BLaER1 (cell line): ENCODE measurements around the gene GPR132.

Experiments
- H3K27ac ChIP-seq: shearing (Covaris generic); formaldehyde crosslinking; 2 replicates; pipeline ENCODE4 v1.8.1; 2022
- H3K27me3 ChIP-seq: shearing (Covaris generic); formaldehyde crosslinking; 2 replicates; pipeline ENCODE4 v1.8.1; 2022
- H3K36me3 ChIP-seq: shearing (Covaris generic); formaldehyde crosslinking; 2 replicates; pipeline ENCODE4 v1.8.1; 2022
- H3K4me1 ChIP-seq: shearing (Covaris generic); formaldehyde crosslinking; 2 replicates; pipeline ENCODE4 v1.8.1; 2022
- H3K4me2 ChIP-seq: shearing (Covaris generic); formaldehyde crosslinking; 2 replicates; pipeline ENCODE4 v1.8.1; 2022
- H3K4me3 ChIP-seq: shearing (Covaris generic); formaldehyde crosslinking; 2 replicates; pipeline ENCODE4 v1.8.1; 2022
- H3K9ac ChIP-seq: shearing (Covaris generic); formaldehyde crosslinking; 2 replicates; pipeline ENCODE4 v1.8.1; 2022
- H3K9me3 ChIP-seq: shearing (Covaris generic); formaldehyde crosslinking; 2 replicates; pipeline ENCODE4 v1.8.1; 2022
- H4K20me1 ChIP-seq: shearing (Covaris generic); formaldehyde crosslinking; 2 replicates; pipeline ENCODE4 v1.8.1; 2022
- Cebpa-rat ChIP-seq: shearing (Covaris generic); IDR thresholded peaks from 2 replicates; pipeline ENCODE4 v1.8.1; 2022

The GPR132 gene

DNA sequence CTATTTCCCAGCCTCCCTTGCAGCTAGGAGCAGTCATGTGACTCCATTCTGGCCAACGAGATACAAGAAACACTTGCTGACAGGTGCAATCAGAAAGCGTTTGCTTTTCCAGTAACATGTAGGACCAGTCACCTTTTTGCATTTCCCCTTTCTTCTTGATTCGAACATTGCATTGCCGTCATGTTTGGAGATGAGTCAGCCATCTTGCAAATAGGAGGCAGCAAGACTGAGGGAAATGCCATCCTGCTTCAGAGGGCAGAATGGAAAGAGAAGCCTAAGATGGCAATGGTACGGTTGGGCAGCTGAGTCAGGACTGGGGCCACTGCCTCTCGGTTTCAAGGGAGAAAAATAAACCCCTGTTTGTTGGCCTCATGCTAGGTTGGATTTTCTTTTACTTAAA, 34.5 kb upstream of the GPR132 start:
- no peaks in the 10 kb centered on the region for H3K27me3 ChIP-seq
- no peak overlapping the region for H3K27ac ChIP-seq
- H3K9me3 ChIP-seq, result peaks cover 64% of the 10 kb centered on the region
- H4K20me1 ChIP-seq, result peaks cover 28% of the 10 kb centered on the region
- H3K36me3 ChIP-seq, result peaks cover 88% of the 10 kb centered on the region
- TF ChIP-seq Cebpa-rat, result no peak
- H3K4me2 ChIP-seq, result no peak overlapping the region
- H3K4me3 ChIP-seq, result 0 out of 2 replicates have a peak overlapping the region, but pooled peaks have one; percentile 2
- peaks cover 34% of the 10 kb centered on the region for H3K4me1 ChIP-seq
- H3K9ac ChIP-seq, result no peak overlapping the region

- H4K20me1 ChIP-seq, result peaks cover 35% of the 10 kb centered on the region
- peaks cover 44% of the 10 kb centered on the region for H3K4me1 ChIP-seq
- peaks cover 49% of the 10 kb centered on the region for H3K9me3 ChIP-seq
- H3K4me3 ChIP-seq, result no peak overlapping the region
- peak overlapping the region; percentile 57; the same call in 1 of the 2 replicates for H3K4me2 ChIP-seq
- no peak for TF ChIP-seq Cebpa-rat
- peaks cover 73% of the 10 kb centered on the region for H3K36me3 ChIP-seq
- H3K9ac ChIP-seq, result no peak overlapping the region
- no peak overlapping the region for H3K27ac ChIP-seq
- H3K27me3 ChIP-seq, result no peaks in the 10 kb centered on the region
Measured at GRCh38 chr14:105098316-105098715, 33.1 kb upstream of the GPR132 start.

DNA sequence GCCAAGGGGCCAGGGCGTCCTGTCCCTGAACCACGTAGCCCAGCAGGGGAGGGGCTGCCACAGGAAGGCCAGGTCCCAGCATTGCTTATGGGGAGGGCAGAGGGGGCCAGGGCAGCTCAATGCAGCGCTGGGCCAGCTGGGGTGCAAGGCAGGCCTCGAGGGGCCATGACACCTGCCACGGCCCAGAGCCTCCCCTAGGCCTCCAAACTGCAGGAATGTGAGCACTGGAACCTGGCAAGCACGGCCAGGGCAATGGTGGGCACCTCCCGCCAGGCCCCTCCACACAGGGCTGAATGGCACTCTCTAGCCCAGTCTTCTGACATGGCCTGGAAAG, 32.5 kb upstream of the GPR132 start:
- TF ChIP-seq Cebpa-rat, result no peak
- peaks cover 68% of the 10 kb centered on the region for H3K36me3 ChIP-seq
- no peak overlapping the region for H3K4me3 ChIP-seq
- H3K27ac ChIP-seq, result peak overlapping the region; percentile 49; the same call in 1 of the 2 replicates
- peak overlapping the region; percentile 57 for H3K4me2 ChIP-seq
- peaks cover 48% of the 10 kb centered on the region for H3K4me1 ChIP-seq
- no peak overlapping the region for H3K9ac ChIP-seq
- peaks cover 43% of the 10 kb centered on the region for H3K9me3 ChIP-seq
- peaks cover 35% of the 10 kb centered on the region for H4K20me1 ChIP-seq
- H3K27me3 ChIP-seq, result no peaks in the 10 kb centered on the region

DNA sequence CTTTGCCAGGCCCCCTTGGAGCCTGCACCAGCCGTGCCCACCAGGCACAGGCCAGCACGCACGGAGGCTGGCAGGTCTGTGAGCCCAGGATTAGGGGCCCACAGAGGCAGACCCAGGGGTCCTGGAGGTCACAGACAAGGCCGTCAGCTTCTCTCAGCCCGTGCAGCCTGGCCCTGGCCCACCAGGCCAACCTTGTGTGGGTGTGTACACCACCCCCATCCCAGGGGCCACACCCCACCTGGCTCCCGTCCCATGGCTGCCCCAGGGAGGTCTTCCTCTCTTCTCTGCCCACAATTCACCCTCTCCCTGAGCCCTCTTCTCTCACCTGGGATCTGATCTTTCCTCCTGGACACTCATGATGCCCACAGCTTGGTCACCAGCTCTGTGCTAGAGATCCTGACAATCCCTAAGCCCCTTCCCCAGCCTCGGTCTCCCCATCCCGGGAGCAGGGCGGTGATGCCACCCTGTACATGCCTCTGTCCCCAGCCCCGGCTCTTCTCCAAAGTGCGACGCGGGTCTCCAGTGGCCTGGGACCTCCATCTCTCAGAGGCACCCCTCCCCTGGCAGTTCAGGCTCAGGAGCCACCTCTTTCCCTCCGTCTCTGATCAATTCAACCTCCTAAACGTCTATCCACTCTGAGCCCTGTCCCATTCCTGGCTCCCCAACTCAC, 31.1 kb upstream of the GPR132 start:
- Histone ChIP-seq H3K4me1 (peaks cover 62% of the 10 kb centered on the region), H3K4me3 (no peak overlapping the region), H3K27ac (no peak overlapping the region), H4K20me1 (peaks cover 42% of the 10 kb centered on the region), H3K9ac (no peak overlapping the region), H3K36me3 (peaks cover 54% of the 10 kb centered on the region), H3K4me2 (no peak overlapping the region), H3K9me3 (peaks cover 29% of the 10 kb centered on the region), H3K27me3 (no peaks in the 10 kb centered on the region)
- no peak for TF ChIP-seq Cebpa-rat

DNA sequence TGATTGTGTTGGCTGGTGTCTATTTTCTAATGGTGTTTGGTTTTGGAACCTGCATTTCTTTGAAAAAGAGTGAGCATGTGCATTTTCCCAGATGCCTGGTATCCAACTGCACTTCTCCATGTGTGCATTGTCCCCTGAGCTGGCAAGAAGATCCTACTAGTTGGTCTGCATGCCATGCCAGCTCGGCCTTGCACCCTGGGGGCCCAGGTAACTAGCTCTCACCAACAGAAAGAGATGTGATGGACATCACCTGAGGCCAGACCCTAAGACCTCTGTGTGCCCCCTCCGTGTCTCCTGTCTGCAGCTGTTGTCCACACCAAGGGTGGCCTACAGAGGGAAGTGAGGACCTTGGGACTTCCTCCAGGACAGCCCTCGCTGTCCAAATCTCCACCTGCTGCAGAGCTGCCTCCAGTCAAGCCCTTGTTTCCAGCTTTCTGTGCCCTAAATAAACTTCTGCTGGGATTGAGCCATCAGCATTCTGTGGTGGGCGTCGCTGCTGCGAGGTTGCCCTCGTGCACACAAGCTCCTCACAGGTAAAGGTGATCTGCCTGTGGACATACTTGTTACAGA, 30.1 kb upstream of the GPR132 start:
- Histone ChIP-seq H3K9ac (no peak overlapping the region), H3K27me3 (no peaks in the 10 kb centered on the region), H3K4me1 (peaks cover 67% of the 10 kb centered on the region), H4K20me1 (peaks cover 52% of the 10 kb centered on the region), H3K4me2 (peak overlapping the region; percentile 97), H3K36me3 (peaks cover 43% of the 10 kb centered on the region), H3K9me3 (peaks cover 19% of the 10 kb centered on the region), H3K27ac (no peak overlapping the region), H3K4me3 (no peak overlapping the region)
- no peak for TF ChIP-seq Cebpa-rat

- Histone ChIP-seq H4K20me1 (peaks cover 62% of the 10 kb centered on the region), H3K9me3 (peaks cover 9% of the 10 kb centered on the region; the same call in 1 of the 2 replicates), H3K36me3 (peaks cover 34% of the 10 kb centered on the region), H3K4me2 (peak overlapping the region; percentile 97), H3K9ac (peak overlapping the region; percentile 83), H3K4me3 (peak overlapping the region; percentile 77), H3K27me3 (no peaks in the 10 kb centered on the region), H3K27ac (peak overlapping the region; percentile 88), H3K4me1 (peaks cover 77% of the 10 kb centered on the region)
- no peak for TF ChIP-seq Cebpa-rat
Measured at GRCh38 chr14:105094193-105094907, 29.1 kb upstream of the GPR132 start.

DNA sequence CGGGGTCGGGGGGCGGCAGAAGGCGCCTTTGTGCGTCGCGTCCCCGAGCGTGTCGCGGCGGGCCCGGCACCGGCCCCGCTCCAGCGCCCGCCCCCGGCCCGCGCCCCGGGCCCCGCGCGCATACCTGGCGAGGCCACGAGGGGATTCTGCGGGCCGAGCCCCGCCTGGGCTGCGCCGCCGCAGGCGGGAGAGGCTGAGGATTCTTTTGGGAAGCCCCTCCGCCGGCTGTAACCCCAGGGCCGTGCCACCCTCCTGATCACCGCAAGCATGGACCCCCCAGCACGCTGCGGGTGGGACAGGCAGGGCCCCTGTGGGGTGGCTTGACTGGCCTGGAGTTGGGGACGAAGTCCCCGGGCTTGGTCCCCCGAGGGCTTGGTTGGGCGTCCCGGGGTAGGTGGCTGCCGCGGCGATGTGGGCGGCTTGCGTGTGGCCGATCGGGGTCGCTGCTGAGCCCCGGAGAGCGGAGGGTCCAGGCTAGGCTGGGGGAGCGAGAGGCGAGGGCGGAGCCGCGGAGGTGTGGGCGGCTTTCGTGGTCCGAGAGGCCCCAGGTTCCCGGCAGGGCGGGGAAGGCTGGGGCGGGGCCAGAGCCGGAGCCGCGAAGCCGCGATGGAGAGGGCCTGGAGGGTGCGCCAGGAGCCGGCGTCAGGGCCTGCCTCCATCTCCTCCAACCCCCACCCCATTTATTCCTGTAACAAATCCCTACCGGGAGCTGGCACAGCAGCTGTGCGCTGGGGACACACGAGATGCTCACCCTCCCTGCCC, 28.4 kb upstream of the GPR132 start:
- peaks cover 82% of the 10 kb centered on the region for H3K4me1 ChIP-seq
- H3K36me3 ChIP-seq, result peaks cover 26% of the 10 kb centered on the region
- H3K9me3 ChIP-seq, result peaks cover 4% of the 10 kb centered on the region; the same call in 1 of the 2 replicates
- peak overlapping the region; percentile 88 for H3K27ac ChIP-seq
- H4K20me1 ChIP-seq, result peaks cover 69% of the 10 kb centered on the region
- peak overlapping the region; percentile 77 for H3K4me3 ChIP-seq
- peak overlapping the region; percentile 83 for H3K9ac ChIP-seq
- H3K27me3 ChIP-seq, result peaks cover 3% of the 10 kb centered on the region; the same call in 1 of the 2 replicates
- H3K4me2 ChIP-seq, result peak overlapping the region; percentile 97
- TF ChIP-seq Cebpa-rat, result no peak

GRCh38 chr14:105093038-105093430, 27.8 kb upstream of the GPR132 start:
- Histone ChIP-seq H3K36me3 (peaks cover 22% of the 10 kb centered on the region), H3K27me3 (peaks cover 9% of the 10 kb centered on the region; the same call in 1 of the 2 replicates), H3K27ac (peak overlapping the region; percentile 88), H3K9ac (peak overlapping the region; percentile 83), H3K4me2 (peak overlapping the region; percentile 97), H3K4me3 (peak overlapping the region; percentile 77), H3K4me1 (peaks cover 82% of the 10 kb centered on the region), H3K9me3 (no peaks in the 10 kb centered on the region), H4K20me1 (peaks cover 75% of the 10 kb centered on the region)
- no peak for TF ChIP-seq Cebpa-rat

DNA sequence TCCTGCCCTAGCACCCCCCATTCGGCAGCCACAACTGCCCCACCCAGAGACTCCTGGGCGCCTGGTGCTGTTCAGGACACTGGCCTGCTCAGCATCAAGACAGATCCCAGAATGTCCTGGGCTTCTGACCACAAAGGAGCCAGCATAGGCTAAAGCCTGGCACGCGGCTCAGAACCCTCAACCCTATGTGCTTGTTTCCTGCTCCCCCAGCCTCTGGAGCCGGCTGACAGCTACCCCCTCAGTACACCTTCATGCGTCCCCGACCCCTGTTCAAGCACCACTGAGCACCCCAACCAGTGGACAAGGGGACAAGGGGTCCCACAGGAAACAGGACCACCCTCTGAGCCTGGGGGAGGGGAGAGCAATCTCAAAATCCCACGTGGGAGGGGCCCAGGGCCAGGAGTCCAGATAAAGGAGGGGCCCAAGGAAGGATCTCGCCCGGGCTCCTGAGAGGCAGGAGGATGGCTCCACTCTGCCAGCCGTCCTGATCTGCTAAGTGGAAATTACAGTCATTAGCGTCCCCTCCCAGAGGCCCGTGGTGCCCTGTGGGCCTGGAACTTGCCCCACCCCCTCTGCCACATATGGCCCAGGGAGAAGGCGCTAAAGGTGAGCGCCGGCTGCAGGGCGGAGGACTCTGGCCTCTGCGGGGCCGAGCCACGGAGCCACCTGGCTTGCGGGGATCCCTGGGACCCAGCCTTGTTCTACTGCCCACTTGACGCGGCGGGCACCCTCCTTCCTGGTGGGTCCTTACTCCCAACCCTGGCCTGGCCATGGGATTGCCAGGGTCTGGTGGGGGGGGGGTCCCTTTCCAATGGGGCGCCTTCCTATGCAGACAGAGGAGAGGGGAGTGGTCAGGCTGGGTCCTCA, 27.2 kb upstream of the GPR132 start:
- peak overlapping the region; percentile 97 for H3K4me2 ChIP-seq
- H4K20me1 ChIP-seq, result peaks cover 75% of the 10 kb centered on the region
- TF ChIP-seq Cebpa-rat, result no peak
- peaks cover 82% of the 10 kb centered on the region for H3K4me1 ChIP-seq
- peak overlapping the region; percentile 83 for H3K9ac ChIP-seq
- H3K4me3 ChIP-seq, result peak overlapping the region; percentile 77
- H3K36me3 ChIP-seq, result peaks cover 18% of the 10 kb centered on the region
- H3K9me3 ChIP-seq, result no peaks in the 10 kb centered on the region
- peak overlapping the region; percentile 88 for H3K27ac ChIP-seq
- peaks cover 15% of the 10 kb centered on the region for H3K27me3 ChIP-seq
